Ishikawa (cell line): ENCODE results near the gene SIRT2.

Experiments
- CEBPB ChIP-seq: IDR thresholded peaks from 2 replicates; pipeline ENCODE4 v1.6.1; 2012
- CREB1 ChIP-seq: IDR thresholded peaks from 2 replicates; pipeline ENCODE4 v1.6.1; 2012; ENCODE audit warnings: low read depth
- EGR1 ChIP-seq: IDR thresholded peaks from 2 replicates; pipeline ENCODE4 v1.6.1; 2012
- EP300 ChIP-seq: IDR thresholded peaks from 2 replicates; pipeline ENCODE4 v1.6.1; 2012; ENCODE audit warnings: borderline replicate concordance
- FOXM1 ChIP-seq: IDR thresholded peaks from 2 replicates; pipeline ENCODE4 v1.6.1; 2012; ENCODE audit warnings: low read depth, borderline replicate concordance
- MAX ChIP-seq: IDR thresholded peaks from 2 replicates; pipeline ENCODE4 v1.6.1; 2012
- NFIC ChIP-seq: IDR thresholded peaks from 2 replicates; pipeline ENCODE4 v1.6.1; 2012
- RAD21 ChIP-seq: IDR thresholded peaks from 2 replicates; pipeline ENCODE4 v1.6.1; 2012; ENCODE audit warnings: low read depth
- REST ChIP-seq: IDR thresholded peaks from 2 replicates; pipeline ENCODE4 v1.6.1; 2012; ENCODE audit warnings: low read depth, mild to moderate bottlenecking
- TAF1 ChIP-seq: IDR thresholded peaks from 2 replicates; pipeline ENCODE4 v1.6.1; 2012; ENCODE audit warnings: low read depth, mild to moderate bottlenecking
- TCF12 ChIP-seq: IDR thresholded peaks from 2 replicates; pipeline ENCODE4 v1.6.1; 2012; ENCODE audit warnings: low read depth
- TEAD4 ChIP-seq: IDR thresholded peaks from 2 replicates; pipeline ENCODE4 v1.6.1; 2012
- USF1 ChIP-seq: IDR thresholded peaks from 2 replicates; pipeline ENCODE4 v1.6.1; 2012
- YY1 ChIP-seq: IDR thresholded peaks from 2 replicates; pipeline ENCODE4 v1.6.1; 2012; ENCODE audit warnings: low read depth
- ZBTB7A ChIP-seq: IDR thresholded peaks from 2 replicates; pipeline ENCODE4 v1.6.1; 2012; ENCODE audit warnings: low read depth

The SIRT2 gene

GRCh38 chr19:38888876-38889275 lies 10.5 kb downstream of the SIRT2 start:
- TF ChIP-seq NFIC (no peak), TEAD4 (no peak), CREB1 (no peak), TAF1 (no peak), YY1 (no peak), REST (no peak), MAX (no peak), TCF12 (no peak)

- TF ChIP-seq ZBTB7A = no peak
- TF ChIP-seq USF1 = no peak
- no peak for TF ChIP-seq TEAD4
- TF ChIP-seq NFIC = no peak
Observed at GRCh38 chr19:38883286-38883685, 16.1 kb downstream of the SIRT2 start.

DNA sequence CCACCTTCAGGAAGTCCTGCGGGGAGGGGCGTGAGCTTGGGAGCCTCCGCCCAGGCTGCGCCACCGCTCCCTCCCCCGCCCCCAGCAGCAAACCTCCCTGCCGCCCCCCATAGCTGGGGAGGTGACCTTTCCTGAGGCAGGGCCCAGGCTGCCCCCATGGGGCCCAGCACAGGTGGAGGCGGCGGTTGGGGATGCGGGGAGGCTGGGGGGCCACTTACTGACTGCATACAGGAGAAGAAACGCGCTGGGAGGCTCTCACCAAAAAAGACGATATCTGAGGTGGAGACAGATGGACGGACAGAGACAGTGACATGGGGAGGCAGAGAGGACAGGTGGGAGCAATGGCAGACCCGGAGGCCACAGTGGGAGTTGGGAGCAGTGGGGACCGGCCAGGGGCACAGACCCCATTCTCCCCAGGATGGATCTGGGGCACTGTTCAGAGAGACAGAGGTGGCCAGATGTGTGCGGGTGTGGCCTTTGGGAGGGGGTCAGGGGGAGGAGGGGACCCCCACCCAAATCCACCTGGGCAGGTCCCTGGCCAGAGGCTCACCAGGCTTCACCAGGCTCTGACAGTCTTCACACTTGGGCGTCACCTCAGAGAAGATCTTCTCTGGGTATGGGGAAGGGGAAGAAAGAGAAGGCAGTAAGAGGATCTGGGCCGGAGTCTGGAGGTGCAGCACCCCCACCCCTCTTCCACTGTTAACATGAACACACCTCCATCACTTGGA lies 18.4 kb downstream of the SIRT2 start:
- TF ChIP-seq TCF12 (no peak), CREB1 (no peak), TEAD4 (no peak), CEBPB (no peak), USF1 (no peak), EGR1 (no peak), NFIC (no peak), FOXM1 (no peak), RAD21 (no peak), ZBTB7A (no peak), EP300 (no peak), MAX (no peak), REST (no peak), YY1 (no peak), TAF1 (no peak)

DNA sequence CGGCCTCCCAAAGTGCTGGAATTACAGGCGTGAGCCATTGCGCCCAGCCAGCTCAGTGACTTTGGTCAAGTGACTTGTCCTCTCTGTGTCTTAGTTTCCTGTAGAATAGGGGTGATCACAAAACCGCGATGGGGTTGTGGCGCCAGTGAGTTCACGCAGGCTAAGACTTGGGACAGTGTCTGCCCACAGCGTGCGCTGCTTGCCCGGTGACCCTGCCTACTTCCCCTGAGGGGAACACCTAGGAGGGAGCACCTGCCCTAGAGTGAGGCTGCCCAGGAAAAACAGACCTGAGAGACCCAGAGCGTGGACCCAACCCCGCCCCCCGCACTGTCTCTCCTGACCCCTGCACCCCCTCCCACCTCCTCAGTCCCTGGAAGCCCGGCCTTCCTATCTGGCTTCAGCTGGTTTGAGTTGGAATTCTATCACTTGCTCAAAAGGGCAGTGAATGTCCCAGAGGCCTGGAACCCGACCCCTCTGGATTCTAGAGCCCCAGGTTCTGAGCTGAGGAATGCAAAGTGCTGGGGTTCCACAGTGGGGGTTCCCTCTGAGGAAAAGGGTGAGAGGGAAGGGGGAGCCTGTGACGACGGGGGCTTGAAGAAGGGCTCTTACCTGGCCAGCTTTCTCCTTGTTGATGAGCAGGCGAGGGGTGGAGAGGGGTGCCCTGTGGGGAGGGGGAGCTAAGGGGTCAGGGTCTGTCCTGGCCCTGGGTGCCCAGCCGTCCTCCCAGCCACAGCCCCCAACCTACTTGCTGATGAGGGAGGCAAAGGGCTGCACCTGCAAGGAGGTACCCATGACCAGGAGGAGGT lies 19.1 kb downstream of the SIRT2 start:
- TF ChIP-seq EGR1 (no peak), CEBPB (no peak), TCF12 (no peak), YY1 (no peak), USF1 (no peak), FOXM1 (no peak)

- TF ChIP-seq MAX = no peak
- no peak for TF ChIP-seq CREB1
- TF ChIP-seq RAD21 = no peak
Observed at GRCh38 chr19:38879400-38879751, 20.0 kb downstream of the SIRT2 start.
